ENCODE data around the gene ICAM1.
A peak's percentile ranks its signal among the peaks of the same experiment; 100 is the strongest.

DNA sequence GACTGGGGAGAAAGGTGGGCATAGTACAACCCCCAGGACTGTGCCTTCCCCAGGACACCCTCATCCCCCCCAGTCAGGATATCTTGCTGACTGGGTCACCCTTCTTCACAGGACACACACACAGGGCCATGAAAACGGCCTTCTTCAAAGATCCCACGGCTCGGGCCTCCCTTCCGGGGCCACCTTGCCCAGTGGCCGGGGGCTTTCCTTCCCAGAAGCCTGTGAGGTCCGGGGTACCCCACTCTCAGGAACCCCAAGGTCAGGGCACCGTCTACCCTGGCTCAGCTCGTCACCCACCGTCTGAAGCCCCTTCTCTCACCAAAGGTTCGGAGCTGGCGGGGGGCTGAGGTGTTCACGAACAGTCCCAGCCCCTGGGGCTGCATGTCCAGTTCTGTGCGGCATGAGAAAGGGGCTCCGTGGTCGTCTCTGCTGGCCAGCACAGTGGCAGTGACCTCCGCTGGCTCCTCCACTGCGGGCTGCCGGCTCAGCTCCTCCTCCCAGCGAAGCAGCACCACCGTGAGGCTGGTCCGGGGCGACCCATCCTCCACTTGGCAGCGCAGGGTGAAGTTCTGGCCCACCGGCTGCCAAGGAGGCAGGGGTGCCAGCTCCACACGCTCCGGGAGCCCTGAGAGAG is 64.5 kb downstream of the ICAM1 start:
- TF ChIP-seq POLR2A (IDR thresholded peaks at IDR 0.05), result peak; percentile 17
- TF ChIP-seq, protein P1, sequence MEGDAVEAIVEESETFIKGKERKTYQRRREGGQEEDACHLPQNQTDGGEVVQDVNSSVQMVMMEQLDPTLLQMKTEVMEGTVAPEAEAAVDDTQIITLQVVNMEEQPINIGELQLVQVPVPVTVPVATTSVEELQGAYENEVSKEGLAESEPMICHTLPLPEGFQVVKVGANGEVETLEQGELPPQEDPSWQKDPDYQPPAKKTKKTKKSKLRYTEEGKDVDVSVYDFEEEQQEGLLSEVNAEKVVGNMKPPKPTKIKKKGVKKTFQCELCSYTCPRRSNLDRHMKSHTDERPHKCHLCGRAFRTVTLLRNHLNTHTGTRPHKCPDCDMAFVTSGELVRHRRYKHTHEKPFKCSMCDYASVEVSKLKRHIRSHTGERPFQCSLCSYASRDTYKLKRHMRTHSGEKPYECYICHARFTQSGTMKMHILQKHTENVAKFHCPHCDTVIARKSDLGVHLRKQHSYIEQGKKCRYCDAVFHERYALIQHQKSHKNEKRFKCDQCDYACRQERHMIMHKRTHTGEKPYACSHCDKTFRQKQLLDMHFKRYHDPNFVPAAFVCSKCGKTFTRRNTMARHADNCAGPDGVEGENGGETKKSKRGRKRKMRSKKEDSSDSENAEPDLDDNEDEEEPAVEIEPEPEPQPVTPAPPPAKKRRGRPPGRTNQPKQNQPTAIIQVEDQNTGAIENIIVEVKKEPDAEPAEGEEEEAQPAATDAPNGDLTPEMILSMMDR (IDR thresholded peaks at IDR 0.05), result no peak

Measured in right lobe of liver (tissue), 4 donors.